ENCODE data around the gene ACACB.

Gene ACACB

GRCh38 chr12:109115758-109116610 is at the start of gene ACACB:
ACACB (plus strand) TSS chr12:109116587; CDS start chr12:109139406, 22,819 bp downstream.
- no peak for DNase-seq (ENCODE audit: low read depth in 3 of 3, low spot score in 1 of 3)

DNA sequence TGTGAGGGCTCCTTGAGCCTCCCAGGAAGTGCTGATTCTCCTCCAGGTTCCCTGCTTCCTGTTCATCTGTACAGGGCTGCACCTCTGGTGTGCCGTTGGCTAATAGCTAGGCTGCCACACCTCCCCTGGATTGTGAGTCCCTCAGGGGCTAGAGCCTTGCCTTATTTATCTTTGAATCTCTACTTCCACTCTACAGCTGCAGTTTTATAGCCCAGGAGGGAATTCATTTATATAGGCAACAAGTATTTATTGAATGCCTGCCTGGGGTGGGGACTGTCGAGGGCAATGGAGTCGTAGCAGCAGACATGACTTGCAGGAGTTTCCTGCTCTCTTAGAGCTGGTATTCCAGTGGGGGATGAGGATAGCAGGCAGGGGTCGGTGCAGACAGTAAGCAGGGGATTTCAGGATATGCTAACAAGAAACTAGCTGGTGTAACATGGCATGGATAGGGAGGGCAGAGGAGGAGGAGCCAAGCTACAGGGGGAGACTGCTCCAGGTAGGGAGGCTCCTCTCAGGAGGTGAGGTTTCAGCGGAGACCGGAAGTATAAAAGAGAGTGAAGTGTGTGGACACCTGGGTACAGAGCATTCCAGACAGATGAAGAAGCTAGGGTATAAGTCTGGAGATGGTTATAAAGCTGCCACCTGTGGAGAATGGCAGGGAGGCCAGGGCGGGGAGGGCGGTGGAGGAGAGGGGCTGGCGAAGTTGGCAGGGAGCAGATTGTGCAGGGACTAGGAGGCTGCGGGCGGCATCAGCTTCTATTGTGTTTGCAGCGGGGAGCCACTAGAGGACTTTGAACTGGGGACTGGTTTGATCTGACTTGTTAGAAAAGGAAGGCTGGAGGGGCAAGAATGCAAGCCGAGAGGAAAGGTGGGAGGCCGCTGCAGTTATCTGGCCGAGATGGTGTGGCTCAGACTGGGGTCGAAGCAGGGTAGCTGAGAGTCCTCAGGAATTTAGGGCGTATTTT is 46.8 kb upstream of the ACACB start:
- no peak for DNase-seq (ENCODE audit: low read depth in 3 of 3, low spot score in 1 of 3)

GRCh38 chr12:109074866-109075265 is 41.5 kb upstream of the ACACB start:
- no peak for DNase-seq (ENCODE audit: low read depth in 3 of 3, low spot score in 1 of 3)

GRCh38 chr12:109082751-109083150 is 33.6 kb upstream of the ACACB start:
- DNase-seq (ENCODE audit: low read depth in 3 of 3, low spot score in 1 of 3): no peak

DNA sequence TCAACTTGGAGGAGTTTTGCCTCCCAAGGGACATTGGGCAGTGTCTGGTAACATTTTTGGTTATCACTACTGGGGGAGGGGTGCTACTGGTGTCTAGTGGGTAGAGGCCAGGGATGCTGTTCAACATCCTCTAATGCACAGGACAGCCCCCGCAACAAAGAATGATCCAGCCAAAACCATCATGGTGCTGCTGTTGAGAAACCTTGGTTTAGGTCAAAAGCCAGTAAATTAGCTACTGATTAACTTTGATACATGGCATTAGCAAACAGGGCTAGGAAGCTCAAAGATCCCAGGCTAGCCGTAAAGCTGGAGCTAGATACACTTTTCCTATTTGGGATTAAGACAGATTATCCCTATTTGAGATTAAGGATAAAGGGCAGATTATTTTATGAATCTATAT is 32.0 kb upstream of the ACACB start:
- no peak for DNase-seq (ENCODE audit: low read depth in 3 of 3, low spot score in 1 of 3)

DNA sequence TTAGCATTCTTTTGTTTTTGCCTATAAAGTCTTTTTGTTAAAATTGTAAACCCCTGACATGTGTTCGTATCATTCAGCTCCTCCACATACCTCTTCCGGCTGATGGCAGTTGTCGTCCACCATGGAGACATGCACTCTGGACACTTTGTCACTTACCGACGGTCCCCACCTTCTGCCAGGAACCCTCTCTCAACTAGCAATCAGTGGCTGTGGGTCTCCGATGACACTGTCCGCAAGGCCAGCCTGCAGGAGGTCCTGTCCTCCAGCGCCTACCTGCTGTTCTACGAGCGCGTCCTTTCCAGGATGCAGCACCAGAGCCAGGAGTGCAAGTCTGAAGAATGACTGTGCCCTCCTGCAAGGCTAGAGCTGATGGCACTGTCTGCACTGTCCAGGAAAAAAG is 30.8 kb upstream of the ACACB start:
- no peak for DNase-seq (ENCODE audit: low read depth in 3 of 3, low spot score in 1 of 3)

DNA sequence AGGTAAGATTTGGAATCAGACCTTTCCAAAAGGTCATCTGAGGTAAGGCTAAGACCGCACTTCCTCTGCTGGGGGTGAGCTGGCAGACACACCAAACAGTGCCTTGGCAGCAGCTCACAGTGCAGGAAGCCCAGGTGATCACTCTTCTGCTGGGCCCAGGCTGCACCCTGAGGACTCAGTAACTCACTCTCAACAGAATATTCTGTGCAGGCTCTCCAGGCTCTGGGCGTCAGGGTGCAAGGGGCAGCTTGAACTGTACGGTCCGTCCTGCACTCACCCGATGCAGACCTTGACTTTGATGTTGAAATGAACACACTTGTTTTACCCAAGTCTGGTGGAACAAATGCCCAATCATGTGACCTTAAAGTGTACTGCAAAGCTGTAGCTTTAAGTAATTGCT is 29.1 kb upstream of the ACACB start:
- DNase-seq (ENCODE audit: low read depth in 3 of 3, low spot score in 1 of 3): no peak

DNA sequence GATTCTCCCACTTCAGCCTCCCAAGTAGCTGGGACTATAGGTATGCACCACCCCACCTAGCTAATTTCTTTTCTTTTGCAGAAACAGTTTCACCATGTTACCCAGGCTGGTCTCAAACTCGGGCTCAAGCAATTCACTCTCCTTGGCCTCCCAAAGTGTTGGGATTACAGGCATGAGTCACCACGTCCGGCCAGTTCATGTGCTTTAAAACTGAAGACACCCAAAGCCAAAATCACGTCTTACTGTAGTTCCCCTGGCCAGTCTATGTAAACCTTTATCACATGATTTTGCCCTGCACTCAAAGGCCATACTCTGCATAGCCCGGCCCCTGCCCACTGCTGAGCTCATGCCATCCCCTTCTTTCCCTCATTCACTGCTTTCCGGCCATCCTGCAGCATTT is 27.6 kb upstream of the ACACB start:
- no peak for DNase-seq (ENCODE audit: low read depth in 3 of 3, low spot score in 1 of 3)

- no peak for DNase-seq (ENCODE audit: low read depth in 3 of 3, low spot score in 1 of 3)
Measured at GRCh38 chr12:109089683-109090082, 26.7 kb upstream of the ACACB start.

DNA sequence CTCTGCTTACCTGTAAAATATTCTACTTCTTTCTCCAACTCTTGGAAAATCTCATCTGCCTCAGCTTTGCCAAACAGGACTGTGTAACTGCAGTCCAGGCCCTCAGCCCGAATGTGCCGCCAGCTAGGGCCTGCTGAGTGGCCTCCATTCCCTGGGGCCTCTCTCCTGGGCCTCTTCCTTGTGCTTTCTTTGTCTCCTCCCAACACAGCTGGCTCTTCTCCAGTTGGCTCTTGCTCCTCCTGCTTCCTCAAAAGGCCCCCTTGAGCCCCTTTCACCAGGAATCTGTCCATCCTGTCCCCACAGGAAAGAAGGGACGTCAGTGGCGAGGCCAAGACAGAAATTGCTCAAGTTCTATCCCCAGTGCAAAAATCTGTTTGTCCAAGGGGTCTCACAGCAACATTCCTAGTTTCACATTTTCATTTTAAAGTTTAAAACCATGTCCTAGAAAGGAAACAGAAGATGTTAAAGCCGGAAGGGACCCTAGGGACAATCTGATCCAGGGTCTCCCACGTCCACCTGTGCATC is 23.8 kb upstream of the ACACB start:
- DNase-seq (ENCODE audit: low read depth in 3 of 3, low spot score in 1 of 3): no peak

DNA sequence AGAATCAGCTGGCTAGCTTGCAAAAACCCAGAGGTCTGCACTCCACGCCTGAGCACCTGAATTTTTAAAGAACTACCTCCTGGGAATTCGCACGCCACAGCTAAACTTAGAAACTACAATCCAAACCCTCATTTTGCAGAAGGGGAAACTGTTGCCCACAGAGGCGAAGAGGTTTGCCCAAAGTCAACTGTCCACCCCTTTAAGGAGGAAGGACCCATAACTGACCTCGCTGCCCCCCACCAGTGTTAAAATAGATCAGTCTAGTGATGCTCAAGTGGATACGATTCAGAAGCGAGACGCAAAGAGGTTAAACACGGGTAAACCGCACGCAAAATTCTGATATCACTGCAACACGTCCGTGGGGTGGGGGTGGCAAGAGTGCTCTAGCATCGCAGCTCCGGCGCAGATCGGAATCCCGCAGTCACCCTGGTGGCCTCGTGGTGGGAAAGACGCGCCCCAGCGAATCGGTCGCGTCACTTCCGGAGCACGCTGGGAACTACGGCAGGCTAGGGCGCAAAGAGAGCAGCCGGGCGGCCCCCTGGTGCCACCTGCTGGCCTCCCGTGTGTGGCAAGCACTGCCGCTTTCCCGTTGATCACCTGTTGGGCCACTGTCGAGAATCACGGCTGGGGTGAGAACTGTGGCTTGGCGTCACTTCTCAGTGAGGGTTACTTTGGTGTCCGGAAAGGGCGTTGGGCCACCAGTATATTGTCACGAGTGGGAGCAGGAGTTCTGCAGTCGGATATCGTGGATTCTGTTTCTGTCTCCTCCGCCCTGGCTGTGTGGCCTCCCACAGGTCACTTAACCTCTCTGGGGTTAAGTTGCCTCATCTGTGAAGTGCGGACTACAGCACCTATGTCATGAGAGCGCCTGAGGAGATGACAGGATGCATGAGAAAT is 23.1 kb upstream of the ACACB start, which contains the start of gene ALKBH2:
Gene ALKBH2, minus strand, starts transcription at position 451 of the 897 bp plus-strand sequence. CDS start 686 bp downstream, outside the sequence.
- DNase-seq (ENCODE audit: low read depth in 3 of 3, low spot score in 1 of 3): peak; percentile 82 to 91 (median 89)

DNA sequence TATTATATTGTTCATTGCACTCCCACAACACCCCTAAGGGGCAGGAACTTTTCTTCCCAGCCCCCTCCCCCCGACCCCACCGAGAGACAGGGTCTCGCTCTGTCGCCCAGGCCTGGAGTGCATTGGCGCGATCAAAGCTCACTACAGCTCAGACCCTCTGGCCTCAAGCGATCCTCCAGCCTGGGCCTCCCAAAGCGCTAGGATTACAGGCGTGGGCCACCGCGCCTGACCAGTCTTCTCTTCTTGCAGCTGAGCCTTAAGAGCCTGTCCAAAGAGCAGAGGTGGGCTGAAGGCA is 19.3 kb upstream of the ACACB start:
- no peak for DNase-seq (ENCODE audit: low read depth in 3 of 3, low spot score in 1 of 3)

GRCh38 chr12:109097435-109098182 is 18.8 kb upstream of the ACACB start, which contains the start of gene UNG:
UNG (plus strand) TSS chr12:109097597; CDS start chr12:109097680, 83 bp downstream.
- DNase-seq (ENCODE audit: low read depth in 3 of 3, low spot score in 1 of 3): peak; percentile 91 to 95 (median 93)

DNA sequence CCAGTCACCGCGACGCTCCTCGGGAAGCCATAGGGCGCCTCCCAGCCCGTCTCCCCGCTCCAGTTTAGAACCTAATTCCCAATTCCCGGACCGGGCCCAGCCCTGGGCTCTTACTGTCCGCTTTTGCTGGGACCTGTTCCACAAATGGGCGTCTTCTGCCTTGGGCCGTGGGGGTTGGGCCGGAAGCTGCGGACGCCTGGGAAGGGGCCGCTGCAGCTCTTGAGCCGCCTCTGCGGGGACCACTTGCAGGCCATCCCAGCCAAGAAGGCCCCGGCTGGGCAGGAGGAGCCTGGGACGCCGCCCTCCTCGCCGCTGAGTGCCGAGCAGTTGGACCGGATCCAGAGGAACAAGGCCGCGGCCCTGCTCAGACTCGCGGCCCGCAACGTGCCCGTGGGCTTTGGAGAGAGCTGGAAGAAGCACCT is 18.2 kb upstream of the ACACB start:
- DNase-seq (ENCODE audit: low read depth in 3 of 3, low spot score in 1 of 3): no peak

DNA sequence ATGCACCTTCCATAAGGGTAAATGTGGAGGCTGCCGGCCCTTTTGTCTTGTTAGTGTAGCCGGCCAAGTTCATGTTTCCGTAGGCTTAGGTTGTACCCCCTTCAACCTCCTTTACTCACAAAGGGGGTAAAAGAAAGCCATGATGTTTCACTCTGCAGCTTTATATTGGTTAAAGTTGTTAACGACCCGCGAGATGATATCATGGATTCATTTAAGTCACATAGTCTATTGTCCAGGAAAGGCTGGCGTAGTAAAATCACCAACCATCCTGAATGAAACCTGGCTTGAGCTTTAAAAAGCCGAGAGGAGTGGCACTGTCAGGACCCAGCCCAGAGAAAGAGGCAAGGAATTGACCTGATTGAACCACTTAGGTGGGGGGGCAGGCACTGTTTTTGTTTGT is 17.7 kb upstream of the ACACB start:
- DNase-seq (ENCODE audit: low read depth in 3 of 3, low spot score in 1 of 3): no peak

GRCh38 chr12:109099431-109100020 is 16.9 kb upstream of the ACACB start:
- DNase-seq (ENCODE audit: low read depth in 3 of 3, low spot score in 1 of 3): no peak

GRCh38 chr12:109100741-109101140 is 15.6 kb upstream of the ACACB start:
- no peak for DNase-seq (ENCODE audit: low read depth in 3 of 3, low spot score in 1 of 3)

DNA sequence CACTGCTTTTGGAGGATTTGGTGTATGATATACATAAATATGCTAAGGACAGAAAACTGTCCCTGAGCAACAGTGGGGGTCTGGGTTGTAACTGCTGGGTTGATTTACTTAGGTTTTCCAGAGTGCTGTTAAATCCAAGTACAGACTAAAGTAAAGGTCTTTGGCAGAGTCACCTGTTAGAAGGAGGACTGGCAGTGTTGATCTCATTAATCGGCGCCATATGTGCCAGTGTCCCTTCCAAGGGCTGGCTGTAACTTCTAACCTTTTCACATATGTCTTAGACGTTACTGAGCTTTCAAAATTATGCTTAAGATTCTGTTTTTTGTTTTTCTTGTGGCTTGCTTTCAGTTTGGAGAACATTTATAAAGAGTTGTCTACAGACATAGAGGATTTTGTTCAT is 13.9 kb upstream of the ACACB start:
- no peak for DNase-seq (ENCODE audit: low read depth in 3 of 3, low spot score in 1 of 3)

- DNase-seq (ENCODE audit: low read depth in 3 of 3, low spot score in 1 of 3): no peak
Measured at GRCh38 chr12:109105176-109105575, 11.2 kb upstream of the ACACB start.
